Nephron progenitor cell (in vitro differentiated cells): ENCODE data around the gene CLEC5A.

Experiments used
- DNase-seq: peaks from one replicate; pipeline ENCODE4 v3.0.0; 2021
- H3K27ac Mint-ChIP-seq: 2 replicates; pipeline ENCODE4 v1.8.0; 2021; ENCODE audit warnings: mild to moderate bottlenecking, moderate library complexity, mixed read lengths
- H3K27me3 Mint-ChIP-seq: 2 replicates; pipeline ENCODE4 v1.8.0; 2021; ENCODE audit warnings: mild to moderate bottlenecking, low read depth, mixed read lengths; ENCODE audit not compliant: poor library complexity
- H3K36me3 Mint-ChIP-seq: 2 replicates; pipeline ENCODE4 v1.8.0; 2021; ENCODE audit warnings: low read depth, mixed read lengths
- H3K4me1 Mint-ChIP-seq: 2 replicates; pipeline ENCODE4 v1.8.0; 2021; ENCODE audit warnings: mixed read lengths
- H3K4me3 Mint-ChIP-seq: 2 replicates; pipeline ENCODE4 v1.8.0; 2021; ENCODE audit warnings: mild to moderate bottlenecking, moderate library complexity, mixed read lengths
- H3K9me3 Mint-ChIP-seq: 2 replicates; pipeline ENCODE4 v1.8.0; 2021; ENCODE audit warnings: mild to moderate bottlenecking, moderate library complexity, mixed read lengths
- TF ChIP-seq, protein P1 (sequence below): fragments of 200-600 bp; sonication (generic); IDR thresholded peaks from 2 replicates; pipeline ENCODE4 v1.5.0; 2021; ENCODE audit warnings: antibody characterized with exemption

Gene CLEC5A

DNA sequence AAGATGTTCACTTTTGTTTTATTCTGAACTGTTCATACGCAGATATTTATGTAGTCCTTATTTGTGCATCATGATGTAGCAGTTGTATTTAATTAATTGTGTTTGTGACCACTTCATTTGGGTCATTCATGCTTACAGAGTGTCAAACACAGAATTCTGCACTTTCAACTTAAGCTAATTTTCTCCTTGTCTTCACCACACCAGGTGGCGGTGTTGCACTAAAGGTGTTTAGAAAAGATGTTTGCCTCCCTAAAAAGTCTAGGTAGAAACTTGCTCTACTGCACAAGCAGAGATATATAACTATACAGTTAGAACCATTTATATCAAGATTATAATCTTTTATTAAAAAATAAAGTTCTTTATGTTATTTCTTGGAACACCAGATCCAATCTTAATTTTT, 28.1 kb upstream of the CLEC5A start:
- Mint-ChIP-seq H3K4me1 (peaks cover 8% of the 10 kb centered on the region), H3K36me3 (no peaks in the 10 kb centered on the region), H3K27ac (no peak overlapping the region), H3K4me3 (no peak overlapping the region), H3K27me3 (peaks cover 21% of the 10 kb centered on the region), H3K9me3 (no peaks in the 10 kb centered on the region)
- peak; percentile 10 for DNase-seq
- TF ChIP-seq, protein P1, sequence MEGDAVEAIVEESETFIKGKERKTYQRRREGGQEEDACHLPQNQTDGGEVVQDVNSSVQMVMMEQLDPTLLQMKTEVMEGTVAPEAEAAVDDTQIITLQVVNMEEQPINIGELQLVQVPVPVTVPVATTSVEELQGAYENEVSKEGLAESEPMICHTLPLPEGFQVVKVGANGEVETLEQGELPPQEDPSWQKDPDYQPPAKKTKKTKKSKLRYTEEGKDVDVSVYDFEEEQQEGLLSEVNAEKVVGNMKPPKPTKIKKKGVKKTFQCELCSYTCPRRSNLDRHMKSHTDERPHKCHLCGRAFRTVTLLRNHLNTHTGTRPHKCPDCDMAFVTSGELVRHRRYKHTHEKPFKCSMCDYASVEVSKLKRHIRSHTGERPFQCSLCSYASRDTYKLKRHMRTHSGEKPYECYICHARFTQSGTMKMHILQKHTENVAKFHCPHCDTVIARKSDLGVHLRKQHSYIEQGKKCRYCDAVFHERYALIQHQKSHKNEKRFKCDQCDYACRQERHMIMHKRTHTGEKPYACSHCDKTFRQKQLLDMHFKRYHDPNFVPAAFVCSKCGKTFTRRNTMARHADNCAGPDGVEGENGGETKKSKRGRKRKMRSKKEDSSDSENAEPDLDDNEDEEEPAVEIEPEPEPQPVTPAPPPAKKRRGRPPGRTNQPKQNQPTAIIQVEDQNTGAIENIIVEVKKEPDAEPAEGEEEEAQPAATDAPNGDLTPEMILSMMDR = peak; percentile 39

DNA sequence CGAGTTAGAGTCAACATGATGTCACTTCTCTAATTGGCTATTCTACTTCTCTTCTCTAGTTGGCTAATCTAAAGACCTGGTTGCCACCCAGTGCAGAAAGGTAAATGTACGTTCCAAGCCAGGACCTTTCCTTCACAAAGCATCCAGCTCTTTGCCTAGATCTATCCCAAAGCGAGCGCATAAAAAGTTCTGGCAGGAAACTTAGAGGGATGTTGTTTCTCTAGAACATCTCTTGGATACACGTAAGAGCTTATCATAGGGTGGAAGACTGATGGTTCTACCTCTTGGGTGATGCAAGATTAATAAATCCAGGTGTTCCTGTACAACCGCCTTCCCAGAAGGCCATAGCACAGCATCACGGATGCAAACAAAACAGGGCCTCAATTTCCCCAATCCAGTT, 26.9 kb upstream of the CLEC5A start, which contains the start of gene TAS2R38:
TSS of gene TAS2R38 (minus strand) at position 101 of the 400 bp plus-strand sequence. CDS start at position 17, 84 bp downstream.
- Mint-ChIP-seq H3K4me1 (peaks cover 8% of the 10 kb centered on the region), H3K9me3 (no peaks in the 10 kb centered on the region), H3K4me3 (no peak within 1 kb of the TSS), H3K27me3 (peaks cover 21% of the 10 kb centered on the region), H3K27ac (no peak within 1 kb of the TSS), H3K36me3 (no peaks in the 10 kb centered on the region)
- no peak for DNase-seq
- TF ChIP-seq, protein P1 = no peak

GRCh38 chr7:141960687-141961422, 14.1 kb upstream of the CLEC5A start:
- Mint-ChIP-seq H3K27ac (no peak overlapping the region), H3K9me3 (peaks cover 13% of the 10 kb centered on the region), H3K4me1 (no peaks in the 10 kb centered on the region), H3K36me3 (no peaks in the 10 kb centered on the region), H3K27me3 (no peaks in the 10 kb centered on the region), H3K4me3 (no peak overlapping the region)
- TF ChIP-seq, protein P1 = no peak
- DNase-seq = no peak

- H3K4me1 Mint-ChIP-seq = no peaks in the 10 kb centered on the region
- TF ChIP-seq, protein P1 = no peak
- H3K9me3 Mint-ChIP-seq = no peaks in the 10 kb centered on the region
- no peak overlapping the region for H3K4me3 Mint-ChIP-seq
- no peaks in the 10 kb centered on the region for H3K36me3 Mint-ChIP-seq
- peaks cover 8% of the 10 kb centered on the region for H3K27me3 Mint-ChIP-seq
- DNase-seq = no peak
- H3K27ac Mint-ChIP-seq = no peak overlapping the region
These were observed 9.3 kb upstream of the CLEC5A start for GRCh38 chr7:141956084-141956483.

- Mint-ChIP-seq H3K27me3 (peaks cover 8% of the 10 kb centered on the region), H3K9me3 (no peaks in the 10 kb centered on the region), H3K36me3 (no peaks in the 10 kb centered on the region), H3K27ac (no peak overlapping the region), H3K4me3 (no peak overlapping the region), H3K4me1 (no peaks in the 10 kb centered on the region)
- no peak for DNase-seq
- TF ChIP-seq, protein P1 = no peak
These were observed 7.6 kb upstream of the CLEC5A start for GRCh38 chr7:141954334-141954733.

GRCh38 chr7:141952461-141952860, 5.7 kb upstream of the CLEC5A start:
- Mint-ChIP-seq H3K27ac (no peak overlapping the region), H3K36me3 (no peaks in the 10 kb centered on the region), H3K4me1 (no peaks in the 10 kb centered on the region), H3K4me3 (no peak overlapping the region), H3K9me3 (no peaks in the 10 kb centered on the region), H3K27me3 (peaks cover 13% of the 10 kb centered on the region)
- TF ChIP-seq, protein P1 = no peak
- DNase-seq = no peak
